ENCODE data around the gene CYP4X1. TPM values are rescaled to one million over a fixed set of nuclear protein-coding genes. Genes with fewer than 3 reads are reported as not detected.

CYP4X1 gene
- total and polyA plus RNA-seq, 9 of the 15 experiments (the other 6 are each of a cell fraction or from before 2014, with no cell fraction given), result 0.03 to 0.17 (median 0.06) TPM; not detected in 6

DNA sequence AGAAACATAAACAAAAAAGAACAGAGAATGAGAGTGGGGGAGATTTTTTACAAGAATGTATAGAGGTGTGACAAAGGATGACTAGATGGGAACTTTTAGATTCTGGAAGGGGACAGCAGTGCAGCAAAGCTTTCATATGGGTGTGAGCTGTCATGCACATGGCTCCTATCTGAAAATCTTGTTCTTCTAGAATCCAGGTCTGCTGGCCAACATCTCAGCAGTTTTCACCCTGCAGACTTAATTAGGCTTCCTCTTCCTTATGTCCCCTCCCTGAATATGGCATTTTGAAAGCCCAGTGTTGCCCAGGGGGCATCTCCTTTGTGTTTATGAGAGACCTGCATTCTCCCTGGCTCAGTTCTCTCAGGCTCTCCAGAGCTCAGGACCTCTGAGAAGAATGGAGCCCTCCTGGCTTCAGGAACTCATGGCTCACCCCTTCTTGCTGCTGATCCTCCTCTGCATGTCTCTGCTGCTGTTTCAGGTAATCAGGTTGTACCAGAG lies 43.7 kb downstream of the CYP4X1 start, which contains the start of gene CYP4Z1:
Gene CYP4Z1 (plus strand): TSS at position 135 of the 498 bp plus-strand sequence. CDS start 260 bp downstream, at position 395.
- Histone ChIP-seq H3K27ac (ENCODE audit: extremely low read depth, low read depth, low read length) (no peak within 1 kb of the TSS), H3K9ac (ENCODE audit: insufficient read depth in 1 of 2, low read depth in 2 of 2, low read length in 2 of 2) (no peak within 1 kb of the TSS), H3K4me3 (no peak within 1 kb of the TSS), H3K4me1 (replicated peaks in 1 of 2; ENCODE audit: control insufficient read depth in 2 of 2, insufficient read depth in 2 of 2, low read length in 2 of 2) (no peaks in the 10 kb centered on the region), H3K27me3 (ENCODE audit: control insufficient read depth in 2 of 2, insufficient read depth in 2 of 2, low read length in 2 of 2) (no peaks in the 10 kb centered on the region), H2AFZ (ENCODE audit: low read depth, low read length) (no peak within 1 kb of the TSS), H4K20me1 (replicated peaks; ENCODE audit: control insufficient read depth, insufficient read depth, low read length) (no peaks in the 10 kb centered on the region), H3K36me3 (ENCODE audit: control insufficient read depth, insufficient read depth, low read length) (no peaks in the 10 kb centered on the region), H3K4me2 (ENCODE audit: insufficient read depth, low read length) (no peak within 1 kb of the TSS), H3K9me3 (replicated peaks; ENCODE audit: control insufficient read depth, insufficient read depth, low read depth, low read length) (no peaks in the 10 kb centered on the region), H3K9me1 (ENCODE audit: control insufficient read depth, insufficient read depth, low read length) (no peaks in the 10 kb centered on the region), H3K79me2 (ENCODE audit: control insufficient read depth, insufficient read depth, low read length) (no peaks in the 10 kb centered on the region)
- no peak for FAIRE-seq
- intact Hi-C loops (cut with micrococcal nuclease), result no loop called here
- POLR2A ChIA-PET, result interaction anchor here (0.6 kb wide), 1 partner anchor 36 kb away, joined by 3 read pairs; no protein-coding TSS in a partner anchor
- ATAC-seq, result no peak
- CTCF ChIA-PET (ENCODE audit: low intra/inter-chr PET ratio), result no interaction called here
- in situ Hi-C loops (cut with MboI), result no loop called here
- BruUV-seq (replicated peaks), result no TSS peak
- TF ChIP-seq MXI1 (IDR thresholded peaks at IDR 0.05; ENCODE audit: low read depth, low read length) (no peak), ZNF431 (CRISPR knock-in tag; IDR thresholded peaks at IDR 0.05) (no peak), ARHGAP35 (IDR thresholded peaks at IDR 0.05; ENCODE audit: partially characterized antibody) (no peak), SMAD4 (CRISPR knock-in tag; conservative IDR thresholded peaks at IDR 0.05) (no peak), KDM5B (IDR thresholded peaks at IDR 0.05; ENCODE audit: insufficient replicate concordance, low read depth, low read length) (no peak), POLR2AphosphoS2 (IDR thresholded peaks at IDR 0.05; ENCODE audit: low read length) (no peak), NFE2 (IDR thresholded peaks at IDR 0.05; ENCODE audit: low read depth) (no peak), E2F3 (CRISPR knock-in tag; IDR thresholded peaks at IDR 0.05) (no peak), ARID1B (IDR thresholded peaks at IDR 0.05) (no peak), TCF3 (CRISPR knock-in tag; IDR thresholded peaks at IDR 0.05) (no peak), NR2F6 (CRISPR knock-in tag; IDR thresholded peaks at IDR 0.05) (no peak), NR2C1 (IDR thresholded peaks at IDR 0.05) (no peak), NR2C1 (tag; IDR thresholded peaks at IDR 0.05) (no peak), CCNT2 (IDR thresholded peaks at IDR 0.05; ENCODE audit: borderline replicate concordance, extremely low read depth, insufficient read length, low read depth, low read length) (no peak), PHF21A (IDR thresholded peaks at IDR 0.05; ENCODE audit: borderline replicate concordance, low read depth) (no peak), NEUROD1 (IDR thresholded peaks at IDR 0.05; ENCODE audit: borderline replicate concordance, low read depth, low read length, partially characterized antibody) (no peak)
- TF ChIP-seq, protein P1, sequence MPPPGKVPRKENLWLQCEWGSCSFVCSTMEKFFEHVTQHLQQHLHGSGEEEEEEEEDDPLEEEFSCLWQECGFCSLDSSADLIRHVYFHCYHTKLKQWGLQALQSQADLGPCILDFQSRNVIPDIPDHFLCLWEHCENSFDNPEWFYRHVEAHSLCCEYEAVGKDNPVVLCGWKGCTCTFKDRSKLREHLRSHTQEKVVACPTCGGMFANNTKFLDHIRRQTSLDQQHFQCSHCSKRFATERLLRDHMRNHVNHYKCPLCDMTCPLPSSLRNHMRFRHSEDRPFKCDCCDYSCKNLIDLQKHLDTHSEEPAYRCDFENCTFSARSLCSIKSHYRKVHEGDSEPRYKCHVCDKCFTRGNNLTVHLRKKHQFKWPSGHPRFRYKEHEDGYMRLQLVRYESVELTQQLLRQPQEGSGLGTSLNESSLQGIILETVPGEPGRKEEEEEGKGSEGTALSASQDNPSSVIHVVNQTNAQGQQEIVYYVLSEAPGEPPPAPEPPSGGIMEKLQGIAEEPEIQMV (tag; conservative IDR thresholded peaks at IDR 0.05; ENCODE audit: low read depth), result no peak
- TF ChIP-seq, protein P2, sequence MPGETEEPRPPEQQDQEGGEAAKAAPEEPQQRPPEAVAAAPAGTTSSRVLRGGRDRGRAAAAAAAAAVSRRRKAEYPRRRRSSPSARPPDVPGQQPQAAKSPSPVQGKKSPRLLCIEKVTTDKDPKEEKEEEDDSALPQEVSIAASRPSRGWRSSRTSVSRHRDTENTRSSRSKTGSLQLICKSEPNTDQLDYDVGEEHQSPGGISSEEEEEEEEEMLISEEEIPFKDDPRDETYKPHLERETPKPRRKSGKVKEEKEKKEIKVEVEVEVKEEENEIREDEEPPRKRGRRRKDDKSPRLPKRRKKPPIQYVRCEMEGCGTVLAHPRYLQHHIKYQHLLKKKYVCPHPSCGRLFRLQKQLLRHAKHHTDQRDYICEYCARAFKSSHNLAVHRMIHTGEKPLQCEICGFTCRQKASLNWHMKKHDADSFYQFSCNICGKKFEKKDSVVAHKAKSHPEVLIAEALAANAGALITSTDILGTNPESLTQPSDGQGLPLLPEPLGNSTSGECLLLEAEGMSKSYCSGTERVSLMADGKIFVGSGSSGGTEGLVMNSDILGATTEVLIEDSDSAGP (CRISPR knock-in tag; IDR thresholded peaks at IDR 0.05), result no peak
- no peak for DNase-seq (ENCODE audit: extremely low read depth in 1 of 4, low spot score in 3 of 4)
